PC-3 (cell line): ENCODE measurements around the gene FPR2. TPM values are rescaled to one million over a fixed set of nuclear protein-coding genes. Genes with fewer than 3 reads are reported as not detected.

Experiments
- ATAC-seq: fragments of 200-7000 bp; cut with Tn5 transposase; 2 replicates; pipeline ENCODE4 v1.9.1; 2020; ENCODE audit warnings: mild to moderate bottlenecking, moderate library complexity
- BruUV-seq: library from RNA; stranded (reverse); fragments of 400-500 nt; replicated peaks from 2 replicates; lab custom pipeline; 2021; lab: Mats Ljungman, UMichigan
- CTCF ChIA-PET: fragments of 300-600 bp; sonication (Branson Sonifier 250); formaldehyde crosslinking; loops from one replicate; lab custom pipeline; 2022; ENCODE audit warnings: antibody characterized with exemption; lab: Charles Lee
- POLR2A ChIA-PET: fragments of 300-600 bp; sonication (Branson Sonifier 250); formaldehyde crosslinking; loops from one replicate; lab custom pipeline; 2022; ENCODE audit warnings: antibody characterized with exemption; ENCODE audit not compliant: unreplicated experiment; lab: Charles Lee
- DNase-seq: peaks from one replicate; pipeline ENCODE4 v3.0.0-alpha.2; 2015
- H2AFZ ChIP-seq: fragments of 300-600 bp; sonication (generic); 2 replicates; pipeline ENCODE4 v1.6.0; 2016; ENCODE audit warnings: antibody characterized with exemption, low read length
- H3F3A ChIP-seq: fragments of 300-600 bp; sonication (generic); one replicate; pipeline ENCODE4 v1.6.0; 2017; ENCODE audit warnings: antibody characterized with exemption, low read length, control low read depth, mild to moderate bottlenecking; ENCODE audit not compliant: unreplicated experiment
- H3K27ac ChIP-seq: fragments of 300-600 bp; sonication (generic); 2 replicates; pipeline ENCODE4 v1.5.1; 2016; ENCODE audit warnings: mild to moderate bottlenecking, low read length
- H3K27me3 ChIP-seq: fragments of 300-600 bp; sonication (generic); 2 replicates; pipeline ENCODE4 v1.6.1; 2016; ENCODE audit warnings: low read length, mixed read lengths
- H3K36me3 ChIP-seq: fragments of 300-600 bp; sonication (generic); 2 replicates; pipeline ENCODE4 v1.6.1; 2016; ENCODE audit warnings: low read depth, mixed run types, low read length, mixed read lengths
- H3K4me1 ChIP-seq: fragments of 300-600 bp; sonication (generic); 2 replicates; pipeline ENCODE4 v1.5.1; 2016; ENCODE audit warnings: low read length; ENCODE audit not compliant: insufficient read depth
- H3K4me2 ChIP-seq: fragments of 300-600 bp; sonication (generic); 2 replicates; pipeline ENCODE4 v1.6.0; 2016; ENCODE audit warnings: low read length
- H3K4me3 ChIP-seq: fragments of 300-600 bp; sonication (generic); 2 replicates; pipeline ENCODE4 v1.5.1; 2016; ENCODE audit warnings: mild to moderate bottlenecking, low read length, mixed read lengths
- H3K79me2 ChIP-seq: fragments of 300-600 bp; sonication (generic); 2 replicates; pipeline ENCODE4 v1.6.1; 2017; ENCODE audit warnings: low read length, mixed read lengths
- H3K9ac ChIP-seq: fragments of 300-600 bp; sonication (generic); 2 replicates; pipeline ENCODE4 v1.6.0; 2016; ENCODE audit warnings: mild to moderate bottlenecking, low read length
- H3K9me2 ChIP-seq: fragments of 300-600 bp; sonication (generic); replicated peaks from 2 replicates; pipeline ENCODE4 v1.6.1; 2016; ENCODE audit warnings: mixed run types, low read length, mixed read lengths
- H3K9me3 ChIP-seq: fragments of 300-600 bp; sonication (generic); 2 replicates; pipeline ENCODE4 v1.6.1; 2016; ENCODE audit warnings: low read length, mixed read lengths
- H4K20me1 ChIP-seq: fragments of 300-600 bp; sonication (generic); 2 replicates; pipeline ENCODE4 v1.6.1; 2016; ENCODE audit warnings: low read length, mixed read lengths
- CTCF ChIP-seq: fragments of 300-600 bp; sonication (generic); conservative IDR thresholded peaks from 2 replicates; pipeline ENCODE4 v1.5.1; 2017; ENCODE audit warnings: antibody characterized with exemption, low read depth, mild to moderate bottlenecking, low read length
- EZH2 ChIP-seq: fragments of 300-600 bp; sonication (generic); IDR thresholded peaks from one replicate; pipeline ENCODE4 v1.6.1; 2017; ENCODE audit warnings: antibody characterized with exemption, mild to moderate bottlenecking, low read length; ENCODE audit not compliant: unreplicated experiment
- EZH2phosphoT487 ChIP-seq: fragments of 300-600 bp; sonication (generic); IDR thresholded peaks from 2 replicates; pipeline ENCODE4 v1.6.1; 2018; ENCODE audit warnings: mild to moderate bottlenecking, antibody characterized with exemption, low read length, borderline replicate concordance
- intact Hi-C: fragments of 100-400 bp; cut with micrococcal nuclease; formaldehyde crosslinking; loops from 2 replicates; pipeline ENCODE4 v1.9.0; 2023
- total RNA-seq: library from RNA; depleted of rRNA; stranded (reverse); fragments of >200 nt; gene quantifications from 2 replicates; pipeline ENCODE4 v1.2.3, GENCODE V29; 2014

The FPR2 gene
- total RNA-seq, 1 experiment from 2014 or later: not detected

- intact Hi-C loops: no loop called here
- Histone ChIP-seq H3K4me1 (peaks cover 37% of the 10 kb centered on the region), H3K9ac (no peak overlapping the region), H3K9me2 (no peaks in the 10 kb centered on the region), H3K9me3 (no peaks in the 10 kb centered on the region), H4K20me1 (no peaks in the 10 kb centered on the region), H3K4me3 (no peak overlapping the region), H3K27ac (no peak overlapping the region), H3F3A (no peaks in the 10 kb centered on the region), H3K36me3 (no peaks in the 10 kb centered on the region), H3K79me2 (no peaks in the 10 kb centered on the region), H3K27me3 (no peaks in the 10 kb centered on the region), H3K4me2 (no peak overlapping the region), H2AFZ (no peak overlapping the region)
- no TSS peak for BruUV-seq
- no peak for DNase-seq
- TF ChIP-seq EZH2 (no peak), CTCF (no peak), EZH2phosphoT487 (no peak)
- no peak for ATAC-seq
- ChIA-PET POLR2A (no interaction called here), CTCF (no interaction called here)
Observed at GRCh38 chr19:51786646-51787494, 25.9 kb downstream of the FPR2 start.

- no peaks in the 10 kb centered on the region for H3K27me3 ChIP-seq
- H3K4me3 ChIP-seq: no peak overlapping the region
- TF ChIP-seq EZH2phosphoT487: no peak
- TF ChIP-seq EZH2: no peak
- TF ChIP-seq CTCF: no peak
- H3K4me1 ChIP-seq: peaks cover 37% of the 10 kb centered on the region
- no peak overlapping the region for H3K27ac ChIP-seq
- intact Hi-C loops: no loop called here
- no peaks in the 10 kb centered on the region for H3K9me3 ChIP-seq
- H3K4me2 ChIP-seq: no peak overlapping the region
- no peaks in the 10 kb centered on the region for H3K36me3 ChIP-seq
- CTCF ChIA-PET: no interaction called here
- H3F3A ChIP-seq: no peaks in the 10 kb centered on the region
- H2AFZ ChIP-seq: no peak overlapping the region
- ATAC-seq (no peak), DNase-seq (no peak)
- H3K79me2 ChIP-seq: no peaks in the 10 kb centered on the region
- no peak overlapping the region for H3K9ac ChIP-seq
- POLR2A ChIA-PET: no interaction called here
- H4K20me1 ChIP-seq: no peaks in the 10 kb centered on the region
- H3K9me2 ChIP-seq: no peaks in the 10 kb centered on the region
- no TSS peak for BruUV-seq
Observed at GRCh38 chr19:51788029-51788428, 27.0 kb downstream of the FPR2 start.
